Measurements from ENCODE around the gene EYA2. TPM values are rescaled to one million over a fixed set of nuclear protein-coding genes. Genes with fewer than 3 reads are reported as not detected.

Gene EYA2
- total and polyA plus RNA-seq, 2 of the 4 experiments (the other 2 are of a cell fraction) = 2.3 to 5.4 TPM

- CTCF ChIA-PET = no interaction called here
- dilution Hi-C loops (cut with HindIII; ENCODE audit: low sequenced_read_pairs, unreplicated experiment) (no loop called here), intact Hi-C loops (cut with micrococcal nuclease) (no loop called here), in situ Hi-C loops (cut with MboI; ENCODE audit: low sequenced_read_pairs) (no loop called here)
- Histone ChIP-seq H2BK20ac (ENCODE audit: low read depth, low read length) (no peak overlapping the region), H2AK5ac (ENCODE audit: low read depth, low read length) (peak overlapping the region; percentile 38; the same call in 1 of the 2 replicates), H3K79me1 (ENCODE audit: low read depth in 1 of 2, low read length in 2 of 2) (no peaks in the 10 kb centered on the region), H3K18ac (ENCODE audit: low read depth, low read length) (no peak overlapping the region), H2BK15ac (ENCODE audit: low read depth, low read length) (no peak overlapping the region), H4K20me1 (ENCODE audit: insufficient read depth, low read length) (no peaks in the 10 kb centered on the region), H3K4me1 (ENCODE audit: control insufficient read depth, insufficient read depth, low read length) (peaks cover 7% of the 10 kb centered on the region), H3K27me3 (ENCODE audit: control insufficient read depth, insufficient read depth, low read length) (no peaks in the 10 kb centered on the region), H4K5ac (ENCODE audit: low read depth, low read length) (no peak overlapping the region), H2AK9ac (replicated peaks; ENCODE audit: low read depth, low read length, poor library complexity) (no peak overlapping the region), H3K36me3 (ENCODE audit: control insufficient read depth, insufficient read depth, low read length) (no peaks in the 10 kb centered on the region), H2AFZ (replicated peaks; ENCODE audit: low read length, poor library complexity) (no peak overlapping the region), H3K4ac (ENCODE audit: low read depth, low read length) (0 out of 2 replicates have a peak overlapping the region, but pooled peaks have one; percentile 15), H3K4me3 (ENCODE audit: insufficient read depth, low read depth, low read length) (no peak overlapping the region), H4K8ac (ENCODE audit: low read depth in 2 of 2, low read length in 2 of 2) (no peak overlapping the region), H3K9me3 (ENCODE audit: control insufficient read depth, insufficient read depth, low read length) (no peaks in the 10 kb centered on the region), H2BK5ac (ENCODE audit: low read depth, low read length, poor library complexity, severe bottlenecking) (no peak overlapping the region), H2BK120ac (ENCODE audit: low read depth, low read length) (no peak overlapping the region), H3K9me1 (ENCODE audit: insufficient read depth, low read length) (0 out of 2 replicates have a peak, but pooled peaks cover 4% of the 10 kb centered on the region), H3K27ac (ENCODE audit: insufficient read depth, low read length) (no peak overlapping the region), H3K9ac (ENCODE audit: low read depth, low read length) (no peak overlapping the region), H4K91ac (ENCODE audit: insufficient read depth, low read depth, low read length) (no peak overlapping the region), H3K56ac (ENCODE audit: extremely low read depth, insufficient read depth, low read length) (no peak overlapping the region), H3K4me2 (ENCODE audit: low read depth, low read length) (no peak overlapping the region), H3K14ac (replicated peaks; ENCODE audit: low read depth, low read length) (no peak overlapping the region), H3K23ac (ENCODE audit: low read depth, low read length) (no peak overlapping the region)
- TF ChIP-seq CTCF (conservative IDR thresholded peaks at IDR 0.05; ENCODE audit: low read depth, low read length) (no peak), RAD21 (IDR thresholded peaks at IDR 0.05; ENCODE audit: low read length) (no peak), MXI1 (IDR thresholded peaks at IDR 0.05; ENCODE audit: borderline replicate concordance, low read depth, low read length) (no peak), MAZ (IDR thresholded peaks at IDR 0.05; ENCODE audit: borderline replicate concordance, low read depth, low read length) (no peak), RFX5 (IDR thresholded peaks at IDR 0.05; ENCODE audit: low read depth, low read length) (no peak), SMC3 (IDR thresholded peaks at IDR 0.05; ENCODE audit: low read depth, low read length) (no peak), NFE2L2 (IDR thresholded peaks at IDR 0.05; ENCODE audit: low read depth, low read length) (no peak), CHD1 (IDR thresholded peaks at IDR 0.05; ENCODE audit: low read depth, low read length) (no peak), CEBPB (IDR thresholded peaks at IDR 0.05; ENCODE audit: low read depth, low read length) (no peak), MAFK (IDR thresholded peaks at IDR 0.05; ENCODE audit: low read depth, low read length) (no peak), BHLHE40 (IDR thresholded peaks at IDR 0.05; ENCODE audit: low read depth, low read length) (no peak), FOS (IDR thresholded peaks at IDR 0.05; ENCODE audit: low read depth, low read length) (no peak), RCOR1 (IDR thresholded peaks at IDR 0.05; ENCODE audit: insufficient replicate concordance, low read length) (no peak)
- TF ChIP-seq, protein P1, sequence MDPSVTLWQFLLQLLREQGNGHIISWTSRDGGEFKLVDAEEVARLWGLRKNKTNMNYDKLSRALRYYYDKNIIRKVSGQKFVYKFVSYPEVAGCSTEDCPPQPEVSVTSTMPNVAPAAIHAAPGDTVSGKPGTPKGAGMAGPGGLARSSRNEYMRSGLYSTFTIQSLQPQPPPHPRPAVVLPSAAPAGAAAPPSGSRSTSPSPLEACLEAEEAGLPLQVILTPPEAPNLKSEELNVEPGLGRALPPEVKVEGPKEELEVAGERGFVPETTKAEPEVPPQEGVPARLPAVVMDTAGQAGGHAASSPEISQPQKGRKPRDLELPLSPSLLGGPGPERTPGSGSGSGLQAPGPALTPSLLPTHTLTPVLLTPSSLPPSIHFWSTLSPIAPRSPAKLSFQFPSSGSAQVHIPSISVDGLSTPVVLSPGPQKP (IDR thresholded peaks at IDR 0.05; ENCODE audit: borderline replicate concordance, low read depth, low read length) = no peak
- BruUV-seq (replicated peaks) = no TSS peak
- WGBS, 2 experiments (ENCODE audit: extremely low coverage in 2 of 2, insufficient read length in 1 of 2) = no CpG with 5 or more reads among the region's 1 CpG
- DNase-seq = peak; percentile 64
- peak; percentile 48 for ATAC-seq (ENCODE audit: low read depth)
- POLR2A ChIA-PET (ENCODE audit: unreplicated experiment) = no interaction called here
Measured at GRCh38 chr20:46938434-46938833, 43.8 kb downstream of the EYA2 start.

Measured in IMR-90 (cell line).